AG04450 (cell line): ENCODE results near the gene FBN2. TPM values are rescaled to one million over a fixed set of nuclear protein-coding genes. Genes with fewer than 3 reads are reported as not detected.

ENCODE experiments used
- CTCF ChIA-PET: fragments of 300-600, 350-600 bp; formaldehyde crosslinking; extraction: SDS; loops from one replicate; lab custom pipeline; 2022; ENCODE audit warnings: antibody characterized with exemption, inconsistent platforms; lab: Charles Lee
- POLR2A ChIA-PET: fragments of 350-600 bp; formaldehyde crosslinking; extraction: SDS; loops from one replicate; lab custom pipeline; 2021; ENCODE audit warnings: antibody characterized with exemption, inconsistent platforms; lab: Yijun Ruan, JAX
- DNase-seq: peaks from one replicate; pipeline ENCODE4 v3.0.0-alpha.2; 2011; ENCODE audit warnings: low read depth, low spot score
- H3K27ac ChIP-seq: one replicate; pipeline ENCODE4 v1.5.1; 2012; ENCODE audit warnings: low read depth, low read length, control low read depth
- H3K27me3 ChIP-seq: one replicate; pipeline ENCODE4 v1.6.0; 2012; ENCODE audit warnings: low read length; ENCODE audit not compliant: control insufficient read depth, insufficient read depth
- H3K4me3 ChIP-seq: 2 replicates; pipeline ENCODE4 v1.5.1; 2011; ENCODE audit warnings: mild to moderate bottlenecking, low read depth, low read length, control low read depth
- H3K9me3 ChIP-seq: 2 replicates; pipeline ENCODE4 v1.5.1; 2012; ENCODE audit warnings: low read length; ENCODE audit not compliant: control insufficient read depth, insufficient read depth
- polyA plus RNA-seq: library from polyadenylated mRNA; depleted of rRNA; stranded (reverse); fragments of >200 nt; gene quantifications from 2 replicates; pipeline ENCODE4 v1.2.3, GENCODE V29; 2011
- TF ChIP-seq, protein P1 (sequence below): IDR thresholded peaks from 2 replicates; pipeline ENCODE4 v1.5.1; 2011; ENCODE audit warnings: low read depth, low read length, control low read depth, inconsistent platforms

Gene FBN2
- polyA plus RNA-seq, 1 experiment, result 46.5 TPM

DNA sequence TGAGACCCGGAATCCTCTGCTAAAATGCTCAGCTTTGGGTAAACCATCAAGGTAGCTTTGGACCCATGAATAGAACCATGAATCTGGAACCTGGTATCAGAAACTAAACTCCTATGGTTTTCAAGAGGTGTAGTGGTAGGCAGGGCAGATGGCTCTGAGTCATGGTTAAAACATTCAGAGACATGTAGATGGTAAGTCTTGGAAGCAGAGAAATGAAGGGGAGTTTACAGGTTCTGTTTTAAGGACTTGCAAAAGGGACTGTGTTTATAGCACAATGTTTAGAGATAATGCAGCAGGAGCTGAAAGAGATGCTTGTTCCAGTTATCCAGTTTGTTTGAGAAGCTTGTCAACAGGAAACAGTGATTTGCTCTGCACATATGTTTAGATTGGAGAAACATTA, 36.0 kb upstream of the FBN2 start:
- Histone ChIP-seq H3K27me3 (no peaks in the 10 kb centered on the region), H3K9me3 (no peaks in the 10 kb centered on the region), H3K27ac (no peak overlapping the region), H3K4me3 (no peak overlapping the region)
- no peak for DNase-seq
- ChIA-PET POLR2A (interaction anchor here (1.1 kb wide), 1 partner anchor 22 kb away, joined by 4 read pairs; no protein-coding TSS in a partner anchor), CTCF (interaction anchor here (1.2 kb wide), 1 partner anchor 101 kb away, joined by 3 read pairs; no protein-coding TSS in a partner anchor)
- TF ChIP-seq, protein P1, sequence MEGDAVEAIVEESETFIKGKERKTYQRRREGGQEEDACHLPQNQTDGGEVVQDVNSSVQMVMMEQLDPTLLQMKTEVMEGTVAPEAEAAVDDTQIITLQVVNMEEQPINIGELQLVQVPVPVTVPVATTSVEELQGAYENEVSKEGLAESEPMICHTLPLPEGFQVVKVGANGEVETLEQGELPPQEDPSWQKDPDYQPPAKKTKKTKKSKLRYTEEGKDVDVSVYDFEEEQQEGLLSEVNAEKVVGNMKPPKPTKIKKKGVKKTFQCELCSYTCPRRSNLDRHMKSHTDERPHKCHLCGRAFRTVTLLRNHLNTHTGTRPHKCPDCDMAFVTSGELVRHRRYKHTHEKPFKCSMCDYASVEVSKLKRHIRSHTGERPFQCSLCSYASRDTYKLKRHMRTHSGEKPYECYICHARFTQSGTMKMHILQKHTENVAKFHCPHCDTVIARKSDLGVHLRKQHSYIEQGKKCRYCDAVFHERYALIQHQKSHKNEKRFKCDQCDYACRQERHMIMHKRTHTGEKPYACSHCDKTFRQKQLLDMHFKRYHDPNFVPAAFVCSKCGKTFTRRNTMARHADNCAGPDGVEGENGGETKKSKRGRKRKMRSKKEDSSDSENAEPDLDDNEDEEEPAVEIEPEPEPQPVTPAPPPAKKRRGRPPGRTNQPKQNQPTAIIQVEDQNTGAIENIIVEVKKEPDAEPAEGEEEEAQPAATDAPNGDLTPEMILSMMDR, result no peak

DNA sequence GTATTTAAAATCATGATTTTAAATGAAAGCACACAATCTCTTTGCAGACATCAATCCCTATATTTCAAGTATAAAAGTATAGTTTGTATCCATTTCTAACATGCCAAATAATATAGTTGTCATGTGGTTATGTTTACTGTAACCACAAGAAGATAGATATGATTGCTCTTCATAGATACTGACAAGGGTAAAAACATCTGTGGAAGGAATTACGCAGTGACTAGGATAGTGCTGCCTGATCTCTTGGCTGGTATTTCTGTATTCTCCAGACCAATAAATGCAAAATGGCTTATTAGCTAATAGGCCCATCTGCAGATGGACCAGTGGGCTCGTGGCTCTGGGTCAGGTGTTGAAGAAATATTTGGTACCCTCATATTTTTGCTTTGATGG, 34.9 kb upstream of the FBN2 start:
- TF ChIP-seq, protein P1, result no peak
- no peak for DNase-seq
- Histone ChIP-seq H3K27me3 (no peaks in the 10 kb centered on the region), H3K4me3 (no peak overlapping the region), H3K27ac (no peak overlapping the region), H3K9me3 (no peaks in the 10 kb centered on the region)
- POLR2A ChIA-PET, result interaction anchor here (0.8 kb wide), 1 partner anchor 35 kb away, joined by 3 read pairs; the partner anchor contains the start of gene FBN2
- CTCF ChIA-PET, result no interaction called here

DNA sequence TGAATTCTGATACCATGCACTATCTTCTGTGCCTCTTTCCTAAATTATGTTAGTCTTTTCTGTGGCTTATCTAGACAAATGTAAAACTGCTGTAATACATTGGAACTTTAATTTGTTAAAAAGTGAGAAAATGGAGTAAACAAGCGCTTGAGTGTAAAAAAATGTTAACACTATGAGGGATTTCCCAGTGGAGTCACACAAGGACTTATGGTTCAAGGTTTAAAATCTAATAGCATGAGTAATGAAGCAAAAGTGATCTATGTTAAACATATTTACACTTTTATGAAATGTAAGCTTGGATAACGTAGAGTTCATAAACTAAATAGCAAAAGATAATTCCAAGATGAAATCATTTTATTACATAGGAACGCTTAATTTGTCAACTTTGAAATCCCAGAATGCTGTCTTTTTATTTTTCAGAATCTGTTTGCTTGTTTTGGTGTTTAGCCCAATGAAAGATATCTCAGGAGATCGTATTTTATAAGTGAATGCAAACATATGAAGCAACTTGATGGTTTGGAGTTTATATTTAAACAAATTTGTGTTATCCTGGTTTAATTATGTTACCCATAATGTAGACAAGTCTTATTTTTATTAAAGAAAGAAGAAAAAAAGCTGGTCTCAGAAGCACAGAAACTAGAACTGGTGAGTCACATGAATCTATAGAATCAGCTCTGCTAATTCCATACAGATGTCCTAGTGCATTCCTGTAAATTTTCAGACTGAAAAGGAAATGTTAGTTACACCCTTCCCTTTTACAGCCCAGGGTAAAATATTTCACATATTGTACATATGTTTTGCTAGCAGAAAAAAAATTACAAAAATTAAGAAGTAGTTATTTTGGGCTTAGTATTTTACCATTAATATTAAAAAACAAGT, 34.2 kb upstream of the FBN2 start:
- CTCF ChIA-PET, result no interaction called here
- TF ChIP-seq, protein P1, result no peak
- no peaks in the 10 kb centered on the region for H3K27me3 ChIP-seq
- H3K4me3 ChIP-seq, result no peak overlapping the region
- H3K27ac ChIP-seq, result no peak overlapping the region
- POLR2A ChIA-PET, result no interaction called here
- no peaks in the 10 kb centered on the region for H3K9me3 ChIP-seq
- DNase-seq, result no peak

- ChIA-PET CTCF (interaction anchor here (1.2 kb wide), 1 partner anchor 109 kb away, joined by 3 read pairs; no protein-coding TSS in a partner anchor), POLR2A (no interaction called here)
- H3K27ac ChIP-seq, result no peak overlapping the region
- TF ChIP-seq, protein P1, result no peak
- H3K4me3 ChIP-seq, result no peak overlapping the region
- no peaks in the 10 kb centered on the region for H3K27me3 ChIP-seq
- no peaks in the 10 kb centered on the region for H3K9me3 ChIP-seq
- DNase-seq, result no peak
Measured at GRCh38 chr5:128566178-128566577, 28.1 kb upstream of the FBN2 start.
